Endodermal cell (in vitro differentiated cells): ENCODE measurements around the gene ATXN10. TPM values are rescaled to one million over a fixed set of nuclear protein-coding genes. Genes with fewer than 3 reads are reported as not detected.

Experiments
- DNase-seq: peaks from one replicate; pipeline ENCODE4 v3.0.0-alpha.2; 2017
- H3K27ac ChIP-seq: 2 replicates; pipeline ENCODE4 v1.5.1; 2013; ENCODE audit warnings: mild to moderate bottlenecking, low read depth, low read length, moderate library complexity
- H3K27me3 ChIP-seq: 2 replicates; pipeline ENCODE4 v1.6.1; 2013; ENCODE audit warnings: mild to moderate bottlenecking, low read length, moderate library complexity; ENCODE audit not compliant: insufficient read depth, control insufficient read depth, poor library complexity, severe bottlenecking
- H3K36me3 ChIP-seq: 2 replicates; pipeline ENCODE4 v1.7.0; 2013; ENCODE audit warnings: mild to moderate bottlenecking, low read length, moderate library complexity; ENCODE audit not compliant: control insufficient read depth, insufficient read depth
- H3K4me1 ChIP-seq: one replicate; pipeline ENCODE4 v1.7.0; 2013; ENCODE audit warnings: low read length; ENCODE audit not compliant: control insufficient read depth, insufficient read depth
- H3K4me3 ChIP-seq: 2 replicates; pipeline ENCODE4 v1.5.1; 2013; ENCODE audit warnings: mild to moderate bottlenecking, low read length, moderate library complexity
- H3K9ac ChIP-seq: 2 replicates; pipeline ENCODE4 v1.6.1; 2013; ENCODE audit warnings: mild to moderate bottlenecking, low read length, moderate library complexity; ENCODE audit not compliant: poor library complexity, severe bottlenecking; ENCODE audit errors: extremely low read depth
- H3K9me3 ChIP-seq: 2 replicates; pipeline ENCODE4 v1.6.1; 2013; ENCODE audit warnings: mild to moderate bottlenecking, low read length, moderate library complexity; ENCODE audit not compliant: control insufficient read depth
- H3K27ac Mint-ChIP-seq: 2 replicates; pipeline ENCODE4 v1.8.0; 2020; ENCODE audit warnings: mixed read lengths
- H3K27me3 Mint-ChIP-seq: 2 replicates; pipeline ENCODE4 v1.8.0; 2021; ENCODE audit warnings: mild to moderate bottlenecking, mixed read lengths; ENCODE audit not compliant: insufficient read depth
- H3K36me3 Mint-ChIP-seq: 2 replicates; pipeline ENCODE4 v1.8.0; 2020; ENCODE audit warnings: low read depth, mixed read lengths
- H3K4me1 Mint-ChIP-seq: 2 replicates; pipeline ENCODE4 v1.8.0; 2020; ENCODE audit warnings: mixed read lengths
- H3K4me3 Mint-ChIP-seq: 2 replicates; pipeline ENCODE4 v1.8.0; 2020; ENCODE audit warnings: mild to moderate bottlenecking, moderate library complexity, mixed read lengths
- H3K9me3 Mint-ChIP-seq: 2 replicates; pipeline ENCODE4 v1.8.0; 2020; ENCODE audit warnings: mild to moderate bottlenecking, mixed read lengths
- CTCF ChIP-seq: fragments of 200-600 bp; sonication (generic); conservative IDR thresholded peaks from 2 replicates; pipeline ENCODE4 v1.5.0; 2021; ENCODE audit warnings: antibody characterized with exemption, mild to moderate bottlenecking
- WGBS, 2 experiments: methylation state at CpG; one replicate each; pipeline versions ENCODE4 v1.1.5 to v1.1.7; 2013; ENCODE audit warnings: missing lambda C conversion rate in 2 of 2, mixed read lengths in 1 of 2; ENCODE audit not compliant: insufficient coverage in 1 of 2, insufficient read length in 1 of 2; 5-methylcytosine and 5-hydroxymethylcytosine counted together
- total RNA-seq, 2 donors: library from RNA; stranded (reverse); fragmentation: NEBNext Ultra II Directional in 1 of 2; extraction: Animal tissue kit (Norgen Biotek cat#: 25700) in 1 of 2; gene quantifications; 2 replicates in 1 of 2; 3 replicates in 1 of 2; pipeline ENCODE4 v1.2.1, GENCODE V29; 2021

Gene ATXN10
- total RNA-seq, 2 donors from 2014 or later = 223 to 266 TPM

DNA sequence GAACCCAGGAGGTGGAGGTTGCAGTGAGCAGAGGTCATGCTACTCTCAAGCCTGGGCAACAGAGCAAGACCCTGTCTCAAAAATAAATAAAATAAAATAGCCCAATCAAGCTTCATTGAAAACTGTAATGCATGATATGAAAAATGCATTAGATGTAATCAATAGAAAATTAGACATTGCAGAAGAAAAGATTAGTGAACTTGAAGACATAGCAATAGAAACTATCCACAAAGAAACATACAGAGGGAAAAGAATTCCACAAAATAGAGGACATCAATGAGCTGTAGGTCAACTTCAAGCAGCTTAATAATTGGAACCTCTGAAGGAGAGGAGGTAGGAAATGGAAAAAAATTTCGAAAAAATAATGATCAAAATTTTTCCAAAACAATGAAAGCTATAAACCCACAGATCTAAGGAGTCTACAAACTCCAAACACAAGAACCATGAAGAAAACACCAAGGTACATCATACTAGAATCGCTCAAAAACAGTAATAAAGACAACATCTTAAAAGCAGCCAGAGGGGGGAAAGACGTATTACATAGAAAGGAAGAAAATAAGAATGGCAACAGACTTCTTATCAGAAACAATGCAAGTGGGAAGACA is 201.1 kb downstream of the ATXN10 start:
- H3K9ac ChIP-seq = no peak overlapping the region
- no peak overlapping the region for H3K4me3 Mint-ChIP-seq
- DNase-seq = no peak
- no peak overlapping the region for H3K4me3 ChIP-seq
- peaks cover 38% of the 10 kb centered on the region for H3K27me3 ChIP-seq
- peaks cover 13% of the 10 kb centered on the region for H3K9me3 ChIP-seq
- H3K27ac Mint-ChIP-seq = no peak overlapping the region
- no peak overlapping the region for H3K27ac ChIP-seq
- TF ChIP-seq CTCF = no peak
- H3K4me1 Mint-ChIP-seq = peaks cover 9% of the 10 kb centered on the region
- WGBS, 2 experiments = 88 to 100% methylated on average over 1 to 3 of the region's 3 CpGs
- no peaks in the 10 kb centered on the region for H3K36me3 ChIP-seq
- no peaks in the 10 kb centered on the region for H3K36me3 Mint-ChIP-seq
- H3K9me3 Mint-ChIP-seq = peaks cover 13% of the 10 kb centered on the region
- no peaks in the 10 kb centered on the region for H3K4me1 ChIP-seq
- peaks cover 30% of the 10 kb centered on the region for H3K27me3 Mint-ChIP-seq

DNA sequence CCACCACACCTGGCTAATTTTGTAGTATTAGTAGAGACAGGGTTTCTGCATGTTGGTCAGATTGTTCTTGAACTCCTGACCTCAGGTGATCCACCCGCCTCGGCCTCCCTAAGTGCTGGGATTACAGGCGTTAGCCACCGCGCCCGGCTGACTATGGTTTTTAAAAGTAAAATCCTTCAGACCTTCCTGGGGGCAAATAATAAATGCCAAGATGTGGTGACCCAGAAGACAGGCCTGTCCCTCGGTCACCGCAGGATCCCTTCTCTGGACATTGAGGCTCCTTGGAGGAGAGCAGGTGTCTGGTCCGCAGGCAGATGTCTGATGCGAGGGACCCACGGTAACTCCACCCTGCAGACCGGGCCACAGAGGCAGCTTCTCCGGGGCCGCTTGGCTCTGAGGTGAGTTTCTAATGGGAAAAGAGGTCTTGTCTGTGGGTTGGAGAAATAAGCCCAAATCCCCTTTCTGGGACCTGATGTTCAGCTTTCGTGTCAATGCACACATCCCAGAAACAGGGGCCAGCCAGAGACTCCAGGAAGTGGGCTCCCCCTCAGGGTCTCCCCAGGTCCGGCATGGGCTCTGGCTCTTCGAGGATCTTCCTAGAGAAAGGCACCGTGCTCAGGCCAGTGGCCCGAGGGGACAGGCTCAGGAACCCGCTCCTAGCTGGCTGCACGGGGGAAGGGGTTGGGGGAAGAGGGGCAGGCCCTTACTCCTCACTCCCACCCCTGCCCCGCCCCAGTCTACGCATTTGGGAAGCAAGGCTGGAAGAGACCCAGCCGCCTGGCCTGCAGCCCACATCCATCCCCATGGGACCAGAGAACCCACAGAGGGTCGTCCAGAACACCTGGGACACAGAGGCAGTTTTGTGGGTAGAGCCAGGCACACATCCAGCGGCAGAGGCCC is 204.8 kb downstream of the ATXN10 start:
- Histone ChIP-seq H3K27me3 (peaks cover 26% of the 10 kb centered on the region), H3K9ac (no peak overlapping the region), H3K9me3 (peaks cover 13% of the 10 kb centered on the region), H3K4me3 (no peak overlapping the region), H3K27ac (no peak overlapping the region), H3K4me1 (no peaks in the 10 kb centered on the region), H3K36me3 (no peaks in the 10 kb centered on the region)
- Mint-ChIP-seq H3K9me3 (peaks cover 13% of the 10 kb centered on the region), H3K4me1 (peaks cover 10% of the 10 kb centered on the region), H3K27me3 (peaks cover 2% of the 10 kb centered on the region), H3K36me3 (no peaks in the 10 kb centered on the region), H3K27ac (no peak overlapping the region), H3K4me3 (no peak overlapping the region)
- WGBS, 2 experiments = 93 to 97% methylated on average over 16 to 25 of the region's 26 CpGs
- peak; percentile 46 for DNase-seq
- no peak for TF ChIP-seq CTCF

- Mint-ChIP-seq H3K36me3 (no peaks in the 10 kb centered on the region), H3K9me3 (peaks cover 13% of the 10 kb centered on the region), H3K4me1 (peaks cover 10% of the 10 kb centered on the region), H3K27me3 (peaks cover 2% of the 10 kb centered on the region), H3K27ac (no peak overlapping the region), H3K4me3 (no peak overlapping the region)
- Histone ChIP-seq H3K4me3 (no peak overlapping the region), H3K27me3 (peaks cover 28% of the 10 kb centered on the region), H3K27ac (no peak overlapping the region), H3K9ac (no peak overlapping the region), H3K4me1 (no peaks in the 10 kb centered on the region), H3K36me3 (no peaks in the 10 kb centered on the region), H3K9me3 (peaks cover 13% of the 10 kb centered on the region)
- no peak for DNase-seq
- WGBS, 2 experiments = 86% methylated on average over 3 of the region's 3 CpGs; no CpG with 5 or more reads in 1 of the 2 experiments
- no peak for TF ChIP-seq CTCF
Observed at GRCh38 chr22:45877036-45877380, 205.4 kb downstream of the ATXN10 start.
